Loucy (cell line): ENCODE measurements around the gene CCT6A.

Source experiments
- CTCF ChIP-seq: fragments of 200-600 bp; sonication (generic); conservative IDR thresholded peaks from 2 replicates; pipeline ENCODE4 v1.5.1; 2014; ENCODE audit warnings: mild to moderate bottlenecking, antibody characterized with exemption, low read length
- EZH2phosphoT487 ChIP-seq: fragments of 200-600 bp; IDR thresholded peaks from 2 replicates; pipeline ENCODE4 v1.6.1; 2018; ENCODE audit warnings: antibody characterized with exemption, mild to moderate bottlenecking, moderate library complexity, borderline replicate concordance

- TF ChIP-seq CTCF: no peak
- TF ChIP-seq EZH2phosphoT487: no peak
These were observed 40.0 kb downstream of the CCT6A start for GRCh38 chr7:56091591-56091990.
